ELF-1 (cell line): ENCODE results near the gene EPS8L3.
"Not testable (repeated sequence)": the region's sequence is repeated elsewhere in the genome, so short reads cannot be mapped to it uniquely, and the experiment has no call there.

ENCODE experiments used
- DNase-seq: peaks from one replicate; pipeline ENCODE4 v3.0.0-alpha.2; 2016; ENCODE audit warnings: low read depth, low spot score

The EPS8L3 gene

GRCh38 chr1:109780982-109781381 lies 17.3 kb upstream of the EPS8L3 start:
- DNase-seq, result no peak

GRCh38 chr1:109777980-109778625 lies 14.4 kb upstream of the EPS8L3 start:
- no peak for DNase-seq

GRCh38 chr1:109777436-109777835 lies 13.7 kb upstream of the EPS8L3 start:
- DNase-seq, result no peak

GRCh38 chr1:109776911-109777310 lies 13.2 kb upstream of the EPS8L3 start:
- DNase-seq, result peak; percentile 89

GRCh38 chr1:109776206-109776835 lies 12.6 kb upstream of the EPS8L3 start:
- DNase-seq, result no peak

GRCh38 chr1:109775398-109775797 lies 11.7 kb upstream of the EPS8L3 start:
- no peak for DNase-seq

- peak; percentile 15 for DNase-seq
These were observed 10.3 kb upstream of the EPS8L3 start for GRCh38 chr1:109773900-109774485.

GRCh38 chr1:109773203-109773899 lies 9.6 kb upstream of the EPS8L3 start:
- DNase-seq, result peak; percentile 83

- no peak for DNase-seq
These were observed 9.0 kb upstream of the EPS8L3 start for GRCh38 chr1:109772658-109773202.

- no peak for DNase-seq
These were observed 8.3 kb upstream of the EPS8L3 start for GRCh38 chr1:109771712-109772657.

GRCh38 chr1:109770331-109771095 lies 6.8 kb upstream of the EPS8L3 start:
- peak; percentile 43 for DNase-seq

- DNase-seq, result no peak
These were observed 5.8 kb upstream of the EPS8L3 start for GRCh38 chr1:109769330-109770078.

GRCh38 chr1:109768820-109769219 lies 5.1 kb upstream of the EPS8L3 start:
- no peak for DNase-seq

- no peak for DNase-seq
These were observed 4.6 kb upstream of the EPS8L3 start for GRCh38 chr1:109768335-109768650.

GRCh38 chr1:109767637-109768334 lies 4.1 kb upstream of the EPS8L3 start:
- no peak for DNase-seq

- DNase-seq, result not testable (repeated sequence)
These were observed 3.4 kb upstream of the EPS8L3 start for GRCh38 chr1:109766991-109767636.

- no peak for DNase-seq
These were observed 2.3 kb upstream of the EPS8L3 start for GRCh38 chr1:109765896-109766615.

GRCh38 chr1:109765483-109765815 lies 1.7 kb upstream of the EPS8L3 start:
- no peak for DNase-seq
